K562 (cell line): ENCODE data around the gene IFNA17. TPM values are rescaled to one million over a fixed set of nuclear protein-coding genes. Genes with fewer than 3 reads are reported as not detected.

Experiments used
- ATAC-seq: fragments of 200-7000 bp; cut with Tn5 transposase; 3 replicates; pipeline ENCODE4 v1.9.1; 2020; ENCODE audit warnings: moderate library complexity
- Bru-seq: library from RNA; stranded (reverse); fragments of 400-500 nt; gene quantifications from one replicate; lab custom pipeline; 2021; lab: Mats Ljungman, UMichigan
- BruChase-seq, 2 experiments: library from RNA; stranded (reverse); fragments of 400-500 nt; gene quantifications; one replicate each; lab custom pipeline; 2021; lab: Mats Ljungman, UMichigan
- BruUV-seq: library from RNA; stranded (reverse); fragments of 400-500 nt; replicated peaks from 2 replicates; lab custom pipeline; 2021; lab: Mats Ljungman, UMichigan
- CTCF ChIA-PET: fragments of 300-600 bp; formaldehyde crosslinking; extraction: SDS; loops from one replicate; lab custom pipeline; 2021; ENCODE audit warnings: low intra/inter-chr PET ratio; lab: Yijun Ruan, JAX
- POLR2A ChIA-PET: fragments of 300-600, 350-650 bp; sonication (Branson Sonifier 250); formaldehyde crosslinking; extraction: SDS; loops from one replicate; lab custom pipeline; 2021; ENCODE audit warnings: antibody characterized with exemption, inconsistent platforms; lab: Yijun Ruan, JAX
- DNase-seq, 4 experiments: peaks; one replicate each; pipeline versions ENCODE4 v3.0.0 to v3.0.0-alpha.2; 2011 to 2018; ENCODE audit warnings: low spot score in 3 of 4, mixed read lengths in 3 of 4; ENCODE audit errors: extremely low read depth in 1 of 4
- FAIRE-seq: peaks from 2 replicates; lab custom pipeline; 2011; peaks lifted over from hg19 to GRCh38; lab: Jason Lieb, UNC
- H2AFZ ChIP-seq: 2 replicates; pipeline ENCODE4 v1.6.0; 2011; ENCODE audit warnings: low read depth, low read length, control low read depth, inconsistent platforms
- H3K27ac ChIP-seq: fragments of 200-600 bp; 3 replicates; pipeline ENCODE4 v1.8.0; 2011; ENCODE audit warnings: low read depth, mild to moderate bottlenecking, control low read depth, inconsistent platforms, low read length, moderate library complexity, mixed read lengths; ENCODE audit errors: extremely low read depth
- H3K27me3 ChIP-seq, 2 experiments: fragments of 300-600 bp in 1 of 2; 2 replicates in 1 of 2; 3 replicates in 1 of 2; pipeline versions ENCODE4 v1.6.0 to v1.8.0; 2011; ENCODE audit warnings: inconsistent platforms in 2 of 2, low read length in 2 of 2, mild to moderate bottlenecking in 1 of 2, mixed read lengths in 1 of 2, moderate library complexity in 1 of 2; ENCODE audit not compliant: control insufficient read depth in 2 of 2, insufficient read depth in 2 of 2
- H3K36me3 ChIP-seq: fragments of 300-600 bp; 3 replicates; pipeline ENCODE4 v1.8.0; 2011; ENCODE audit warnings: mild to moderate bottlenecking, low read length, inconsistent platforms; ENCODE audit not compliant: control insufficient read depth, insufficient read depth
- H3K4me1 ChIP-seq, 2 experiments: fragments of 200-600 bp in 1 of 2; replicated peaks in 1 of 2; 2 replicates in 1 of 2; 3 replicates in 1 of 2; pipeline versions ENCODE4 v1.5.1 to v1.8.0; 2011; ENCODE audit warnings: inconsistent platforms in 2 of 2, low read length in 2 of 2, mild to moderate bottlenecking in 1 of 2, mixed read lengths in 1 of 2, moderate library complexity in 1 of 2; ENCODE audit not compliant: control insufficient read depth in 2 of 2, insufficient read depth in 2 of 2
- H3K4me2 ChIP-seq: 2 replicates; pipeline ENCODE4 v1.6.1; 2011; ENCODE audit warnings: low read length, control low read depth, inconsistent platforms, mixed read lengths; ENCODE audit not compliant: insufficient read depth
- H3K4me3 ChIP-seq: fragments of 200-600 bp; sonication (generic), shearing (Covaris generic); 2 replicates; pipeline ENCODE4 v1.5.1; 2016; ENCODE audit warnings: control low read depth, inconsistent platforms
- H3K79me2 ChIP-seq: fragments of 200-600 bp; 3 replicates; pipeline ENCODE4 v1.8.0; 2011; ENCODE audit warnings: low read length, inconsistent platforms; ENCODE audit not compliant: control insufficient read depth, insufficient read depth
- H3K9ac ChIP-seq, 2 experiments: 2 replicates each; pipeline versions ENCODE4 v1.6.0 to v1.6.1; 2011; ENCODE audit warnings: low read depth in 2 of 2, low read length in 2 of 2, control low read depth in 1 of 2, inconsistent platforms in 1 of 2, mild to moderate bottlenecking in 1 of 2, mixed read lengths in 1 of 2; ENCODE audit not compliant: insufficient read depth in 1 of 2
- H3K9me1 ChIP-seq: one replicate; pipeline ENCODE4 v1.6.0; 2011; ENCODE audit warnings: inconsistent platforms, mild to moderate bottlenecking, low read length, moderate library complexity; ENCODE audit not compliant: control insufficient read depth, insufficient read depth
- H3K9me3 ChIP-seq: replicated peaks from 2 replicates; pipeline ENCODE4 v1.5.1; 2011; ENCODE audit warnings: low read depth, low read length, inconsistent platforms; ENCODE audit not compliant: control insufficient read depth, insufficient read depth
- H4K20me1 ChIP-seq: replicated peaks from 2 replicates; pipeline ENCODE4 v1.6.1; 2011; ENCODE audit warnings: low read length, inconsistent platforms, mixed read lengths; ENCODE audit not compliant: control insufficient read depth, insufficient read depth
- ELK1 ChIP-seq: sonication (generic); formaldehyde crosslinking; IDR thresholded peaks from 2 replicates; pipeline ENCODE4 v1.8.1; 2022; ENCODE audit warnings: missing genetic modification reagents
- EP400 ChIP-seq: fragments of 450-650 bp; IDR thresholded peaks from 2 replicates; pipeline ENCODE4 v1.6.1; 2017; ENCODE audit warnings: antibody characterized with exemption, mild to moderate bottlenecking, moderate library complexity
- ZNF224 ChIP-seq: sonication (generic); formaldehyde crosslinking; IDR thresholded peaks from 2 replicates; pipeline ENCODE4 v1.8.0; 2022; ENCODE audit warnings: mild to moderate bottlenecking, missing genetic modification reagents
- WGBS: fragments of 100-300 bp; shearing (Covaris generic); methylation state at CpG from one replicate; pipeline ENCODE4 v1.1.6; 2016; ENCODE audit warnings: low coverage, mixed read lengths; ENCODE audit not compliant: insufficient coverage; ENCODE audit errors: missing lambda C conversion rate; 5-methylcytosine and 5-hydroxymethylcytosine counted together
- in situ Hi-C: fragments of 300-500 bp; cut with MboI; formaldehyde crosslinking; loops from 4 replicates; pipeline ENCODE4 v1.15.0; 2018; ENCODE audit warnings: inconsistent platforms, mixed read lengths
- intact Hi-C: fragments of 100-400 bp; cut with micrococcal nuclease; formaldehyde crosslinking; loops from 2 replicates; pipeline ENCODE4 v1.14.2; 2022
- long read RNA-seq, 3 experiments: library from polyadenylated mRNA in 2 of 3; library from RNA in 1 of 3; unstranded in 2 of 3; stranded (forward) in 1 of 3; transcript quantifications; one replicate each; pipeline ENCODE4 v2.0.0, GENCODE V29; 2019 to 2022
- polyA minus RNA-seq, 3 experiments: library from RNA; depleted of rRNA, polyadenylated mRNA; stranded (reverse); fragments of >200 nt; gene quantifications; 2 replicates each; pipeline ENCODE4 v1.2.3, GENCODE V29; 2011
- polyA plus RNA-seq, 8 experiments: library from polyadenylated mRNA; depleted of rRNA in 4 of 8; stranded (reverse) in 5 of 8; unstranded in 3 of 8; fragments of >200 nt; fragmentation: Nextera tagmentation in 2 of 8; fragmentation: Illumina TruSeq in 1 of 8; extraction: Ambion mirVana in 2 of 8; extraction: Trizol in 1 of 8; gene quantifications; 2 replicates each; pipeline versions ENCODE4 v1.2.1 to v1.2.3, GENCODE V29; 2011 to 2014; ENCODE audit warnings: inconsistent platforms in 1 of 8, missing spikeins in 1 of 8
- total RNA-seq, 7 experiments: library from RNA; depleted of rRNA in 6 of 7; stranded (reverse); fragments of >200 nt in 6 of 7; fragmentation: Illumina TruSeq in 2 of 7; extraction: Trizol in 2 of 7; gene quantifications; 2 replicates each; pipeline versions ENCODE4 v1.2.1 to v1.2.3, GENCODE V29; 2011 to 2021; ENCODE audit warnings: low replicate concordance in 1 of 7

IFNA17 gene
- total RNA-seq (2011; cell fraction: chromatin; rRNA removed; ENCODE audit: low replicate concordance): not detected in 2 replicates
- total RNA-seq (2011; cell fraction: nucleolus; rRNA removed): not detected in 2 replicates
- total RNA-seq (2011; cell fraction: nucleoplasm; rRNA removed): not detected in 2 replicates
- total RNA-seq (2014; rRNA removed): not detected in 2 replicates
- not detected in 2 replicates for total RNA-seq (2014; rRNA removed; fragmentation: Illumina TruSeq; extraction: Trizol)
- not detected in 2 replicates for total RNA-seq (2015; rRNA removed; fragmentation: Illumina TruSeq; extraction: Trizol)
- total RNA-seq (2021): not detected in 2 replicates
- polyA plus RNA-seq (2011; rRNA removed): not detected in 2 replicates
- polyA plus RNA-seq (2011; cell fraction: cytosol; rRNA removed): not detected in 2 replicates
- polyA plus RNA-seq (2011; cell fraction: nucleus; rRNA removed): not detected in 2 replicates
- polyA plus RNA-seq (2012): not detected in 2 replicates
- polyA plus RNA-seq (2014; fragmentation: Illumina TruSeq; extraction: Trizol): not detected in 2 replicates
- not detected for polyA plus RNA-seq (2014; fragmentation: Nextera tagmentation; extraction: Ambion mirVana)
- not detected in 2 replicates for polyA plus RNA-seq (2014; rRNA removed)
- not detected in 2 replicates for polyA minus RNA-seq (2011; rRNA and poly(A)+ RNA removed)
- polyA minus RNA-seq (2011; cell fraction: cytosol; rRNA and poly(A)+ RNA removed): not detected in 2 replicates
- not detected in 2 replicates for polyA minus RNA-seq (2011; cell fraction: nucleus; rRNA and poly(A)+ RNA removed)
- Bru-seq, nascent RNA: not detected
- BruChase-seq, experiment 1, labeled RNA remaining after a 2-hour chase: not detected
- BruChase-seq, experiment 2, labeled RNA remaining after a 6-hour chase: not detected
- long read RNA-seq, experiment 1: 0 reads
- long read RNA-seq, experiment 2: 0 reads
- long read RNA-seq, experiment 3: 0 reads

GRCh38 chr9:21228122-21228521 lies at the start of gene IFNA17:
Gene IFNA17, minus strand, starts transcription at chr9:21228222. Its CDS starts 49 bp downstream, at chr9:21228173.
- no peaks in the 10 kb centered on the region for H3K79me2 ChIP-seq
- no peak within 1 kb of the TSS for H3K9ac ChIP-seq
- no peaks in the 10 kb centered on the region for H3K9me1 ChIP-seq
- CTCF ChIA-PET: no interaction called here
- POLR2A ChIA-PET: no interaction called here
- H2AFZ ChIP-seq: no peak within 1 kb of the TSS
- intact Hi-C loops: no loop called here
- no TSS peak for BruUV-seq
- DNase-seq (no peak), FAIRE-seq (no peak), ATAC-seq (no peak)
- in situ Hi-C loops: no loop called here
- no peaks in the 10 kb centered on the region for H4K20me1 ChIP-seq
- no peak within 1 kb of the TSS for H3K4me3 ChIP-seq
- H3K4me1 ChIP-seq: no peaks in the 10 kb centered on the region
- TF ChIP-seq ELK1 (CRISPR knock-in tag) (no peak), ZNF224 (CRISPR knock-in tag) (no peak), EP400 (no peak)
- H3K27me3 ChIP-seq: no peaks in the 10 kb centered on the region
- H3K36me3 ChIP-seq: no peaks in the 10 kb centered on the region
- H3K27ac ChIP-seq: no peak within 1 kb of the TSS
- no peaks in the 10 kb centered on the region for H3K9me3 ChIP-seq
- H3K4me2 ChIP-seq: no peak within 1 kb of the TSS
- no CpG with 5 or more reads among the region's 2 CpGs for WGBS
